GM19452 (cell line): Measurements from ENCODE around the gene COX5A.

Experiments
- ATAC-seq: cut with Tn5 transposase; IDR thresholded peaks from one replicate; pipeline ENCODE4 v1.9.1; 2021; ENCODE audit not compliant: unreplicated experiment

The COX5A gene

GRCh38 chr15:74937590-74938371, at the start of gene COX5A:
COX5A (minus strand) TSS chr15:74938073; CDS start chr15:74938014, 59 bp downstream.
- peak; percentile 84 for ATAC-seq

GRCh38 chr15:74983725-74984231, 45.9 kb upstream of the COX5A start:
- peak; percentile 76 for ATAC-seq

DNA sequence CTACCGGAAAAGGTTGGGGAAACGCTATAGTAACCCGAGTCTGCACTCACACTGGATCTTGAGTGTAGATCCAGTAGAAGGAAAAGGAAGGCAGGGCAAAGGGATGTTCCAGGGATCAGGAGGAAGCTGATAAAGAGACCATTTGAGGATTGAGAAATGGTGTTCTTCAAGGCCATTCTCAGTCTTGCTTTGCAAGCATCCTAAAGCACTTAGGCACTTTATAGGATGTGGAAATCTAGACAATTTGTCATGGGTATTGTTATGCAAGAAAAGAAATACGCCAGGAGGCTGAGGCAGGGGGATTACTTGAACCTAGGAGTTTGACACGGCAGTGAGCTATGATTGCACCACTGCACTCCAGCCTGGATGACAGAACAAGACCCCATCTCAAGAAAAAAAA, 44.3 kb upstream of the COX5A start:
- ATAC-seq: no peak

DNA sequence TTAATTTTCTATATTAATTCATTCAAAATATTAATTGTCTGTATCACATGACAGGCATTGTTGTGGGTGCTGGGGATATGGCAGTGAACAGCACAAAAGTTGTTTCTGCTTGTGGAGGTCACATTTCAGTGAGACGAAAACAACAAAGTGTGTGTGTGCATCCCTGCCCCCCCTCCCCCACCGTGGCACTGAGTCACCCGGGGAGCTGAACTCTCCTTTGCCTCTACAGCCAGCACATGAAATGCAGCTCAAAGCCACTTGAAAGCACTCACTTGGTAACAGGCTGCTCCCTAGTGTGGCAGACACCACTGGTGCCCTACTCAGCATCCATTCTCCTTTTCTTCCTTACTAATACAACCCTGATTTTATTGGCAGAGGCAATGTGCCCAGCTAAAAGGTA, 40.6 kb upstream of the COX5A start:
- no peak for ATAC-seq

DNA sequence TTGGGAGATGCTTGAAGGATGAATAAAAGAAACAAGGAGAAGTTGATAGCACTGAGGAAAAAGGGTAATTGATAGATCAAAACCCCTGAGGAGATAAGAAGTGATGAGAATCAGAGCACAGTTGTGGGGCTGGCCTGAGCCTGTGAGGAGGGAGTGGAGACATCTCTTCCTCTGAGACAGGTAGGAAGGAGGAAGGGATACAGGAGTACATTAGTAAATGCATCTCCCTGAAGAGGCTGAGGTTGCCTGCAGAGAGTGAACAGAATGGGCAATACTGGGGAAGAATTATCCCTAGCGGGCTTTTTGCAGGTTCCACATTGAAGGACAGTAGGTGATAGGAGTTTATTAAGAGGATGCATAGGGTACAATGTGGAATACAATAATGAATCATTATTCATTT, 40.2 kb upstream of the COX5A start:
- no peak for ATAC-seq

DNA sequence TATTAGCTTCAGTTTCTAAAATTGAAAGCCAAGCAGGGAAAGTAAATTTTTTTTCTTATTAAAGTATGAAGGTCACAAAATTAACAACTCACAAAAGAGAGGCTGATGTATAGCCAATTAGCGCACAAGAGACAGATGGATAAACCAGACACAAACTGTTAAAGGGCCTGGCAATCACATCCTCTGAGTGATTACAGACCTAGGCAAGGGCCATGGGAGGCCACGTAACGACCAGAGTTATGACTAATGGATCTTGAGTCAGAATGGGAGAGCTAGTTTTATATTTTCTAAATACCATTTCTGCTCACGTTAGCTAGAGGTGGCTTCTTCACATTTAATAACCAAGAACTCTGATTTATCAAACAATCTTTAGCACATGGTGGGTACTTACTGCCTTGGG, 39.7 kb upstream of the COX5A start:
- no peak for ATAC-seq

DNA sequence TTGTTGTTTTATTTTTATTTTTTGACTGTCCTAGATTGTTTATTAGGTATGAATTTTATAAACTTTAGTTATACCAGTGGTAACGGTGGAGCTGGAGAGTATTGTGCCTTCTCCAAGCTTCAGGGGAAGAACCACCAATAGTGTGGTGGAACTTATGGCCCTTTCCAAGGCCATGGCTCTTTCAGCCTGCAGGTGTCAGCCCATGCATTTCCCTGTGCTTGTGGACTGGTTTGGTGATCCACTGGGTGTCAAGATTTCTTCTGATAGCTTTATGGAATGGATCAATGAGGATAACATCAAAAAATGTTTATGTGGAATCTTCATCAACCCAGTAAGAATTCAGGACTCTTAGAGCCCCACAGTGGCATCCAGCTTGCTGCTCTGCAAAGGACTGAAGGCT, 38.3 kb upstream of the COX5A start:
- no peak for ATAC-seq

- ATAC-seq: no peak
Observed at GRCh38 chr15:74967670-74968069, 29.8 kb upstream of the COX5A start.

- no peak for ATAC-seq
Observed at GRCh38 chr15:74964794-74965193, 26.9 kb upstream of the COX5A start.

DNA sequence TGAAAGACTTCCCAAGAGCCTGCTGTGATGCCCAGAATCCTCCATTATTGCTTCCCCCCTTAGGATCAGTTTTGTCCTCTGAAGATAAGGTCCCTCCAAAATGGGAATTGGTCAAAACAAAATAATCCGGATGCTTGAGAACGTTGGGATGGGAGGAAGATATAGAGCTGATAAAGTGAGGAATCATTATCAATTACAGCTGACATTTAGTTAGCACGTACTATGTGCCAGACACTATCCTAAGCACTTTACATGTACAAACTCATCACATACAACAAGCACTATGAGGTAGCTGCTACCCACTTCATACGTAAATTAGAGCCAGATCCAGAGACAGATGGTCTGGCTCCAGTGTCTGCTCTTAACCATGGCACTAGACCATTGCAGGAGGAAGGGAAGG, 25.3 kb upstream of the COX5A start:
- ATAC-seq: no peak

- no peak for ATAC-seq
Observed at GRCh38 chr15:74962671-74963070, 24.8 kb upstream of the COX5A start.

DNA sequence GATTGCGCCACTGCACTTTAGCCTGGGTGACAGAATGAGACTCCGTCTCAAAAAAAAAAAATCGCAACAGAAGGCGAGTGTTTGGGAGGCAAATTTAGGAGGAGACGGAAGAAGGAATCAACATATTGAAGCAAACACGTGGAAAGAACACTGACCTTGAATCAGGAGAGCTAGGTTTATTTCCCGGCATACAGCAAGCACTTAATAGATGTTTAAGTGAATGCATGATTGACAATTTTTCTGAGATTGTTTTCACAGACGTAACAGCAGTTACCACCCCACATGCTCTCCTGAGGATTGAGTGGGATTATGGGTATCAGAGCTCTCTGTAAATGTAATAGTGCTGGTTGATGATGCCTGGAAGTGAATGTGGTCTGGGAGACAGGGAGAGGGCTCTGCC, 24.3 kb upstream of the COX5A start:
- no peak for ATAC-seq

DNA sequence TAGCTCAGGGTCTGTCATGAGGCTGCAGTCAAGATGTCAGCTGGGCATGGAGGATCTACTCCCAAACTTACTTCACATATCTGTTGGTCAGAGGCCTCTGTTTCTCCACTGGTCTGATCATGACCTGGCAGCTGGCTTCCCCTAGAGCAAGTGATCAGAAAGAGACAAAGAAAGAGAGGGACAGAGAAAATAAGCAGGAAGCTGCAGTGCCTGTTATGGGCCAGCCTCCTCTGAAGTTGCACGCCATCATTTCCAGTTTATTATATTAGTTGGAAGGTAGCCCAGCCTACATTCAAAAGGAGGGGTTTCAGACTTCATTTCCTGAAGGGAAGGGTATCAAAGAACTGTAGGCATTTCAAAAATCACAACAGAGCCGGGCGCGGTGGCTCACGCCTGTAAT, 23.7 kb upstream of the COX5A start:
- no peak for ATAC-seq

- no peak for ATAC-seq
Observed at GRCh38 chr15:74960995-74961588, 23.2 kb upstream of the COX5A start.

GRCh38 chr15:74960286-74960685, 22.4 kb upstream of the COX5A start:
- no peak for ATAC-seq

GRCh38 chr15:74959586-74959939, 21.7 kb upstream of the COX5A start:
- no peak for ATAC-seq

DNA sequence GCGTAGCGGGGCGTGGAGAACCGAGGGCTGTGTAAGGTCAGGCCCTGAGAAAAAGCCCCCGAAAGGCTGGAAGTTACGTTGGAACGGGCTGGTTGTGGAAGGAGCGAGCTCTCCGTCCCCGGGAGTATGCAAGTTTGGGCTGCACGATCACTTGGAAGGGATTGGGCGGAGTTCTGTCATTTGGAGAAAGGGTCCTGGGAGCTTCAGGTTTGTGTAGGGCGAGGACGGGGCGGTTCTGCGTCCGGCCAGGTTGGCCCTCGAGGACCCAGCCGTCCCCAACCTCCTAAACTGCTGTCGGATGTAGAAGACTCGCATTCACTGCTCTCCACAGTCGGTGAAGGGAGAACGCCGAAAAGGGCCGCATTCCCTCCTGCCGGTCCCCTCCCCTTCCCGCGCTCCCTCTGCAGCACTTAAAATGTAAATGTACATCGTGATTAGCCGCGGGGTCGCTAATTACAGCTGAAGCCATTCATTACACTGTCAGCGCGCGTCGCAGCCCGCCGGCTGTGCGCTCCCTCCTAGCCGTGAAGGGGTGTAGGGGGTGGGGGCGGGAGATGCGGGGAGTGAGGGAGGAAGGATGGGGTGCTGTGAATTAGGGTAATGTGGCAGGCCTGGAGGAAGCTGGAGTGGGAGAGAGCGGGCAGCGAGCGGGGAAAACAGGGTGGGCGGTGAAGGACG, 21.2 kb upstream of the COX5A start:
- ATAC-seq: no peak

- ATAC-seq: no peak
Observed at GRCh38 chr15:74958320-74958907, 20.5 kb upstream of the COX5A start.

DNA sequence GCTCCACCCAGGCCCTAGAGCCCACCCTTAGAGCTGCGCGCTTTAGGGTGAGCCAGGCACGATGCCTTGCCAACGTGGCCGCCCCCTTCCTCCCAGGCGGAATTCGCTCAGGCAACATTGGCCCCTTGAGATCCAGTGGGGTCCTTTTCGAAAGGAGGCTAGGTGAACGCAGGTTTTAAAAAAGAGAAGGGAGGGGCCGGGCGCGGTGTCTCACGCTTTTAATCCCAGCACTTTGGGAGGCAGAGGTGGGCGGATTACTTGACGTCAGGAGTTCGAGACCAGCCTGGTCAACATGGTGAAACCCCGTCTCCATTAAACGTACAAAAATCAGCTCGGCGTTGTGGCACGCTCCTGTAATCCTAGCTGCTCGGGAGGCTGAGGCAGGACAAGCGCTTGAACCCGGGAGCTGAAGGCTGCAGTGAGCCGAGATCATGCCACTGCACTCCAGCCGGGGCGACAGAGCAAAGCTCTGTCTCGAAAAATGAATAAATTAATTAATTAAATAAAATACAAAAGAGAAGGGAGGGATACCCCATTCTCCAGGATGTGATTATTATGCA, 19.7 kb upstream of the COX5A start:
- ATAC-seq: no peak

DNA sequence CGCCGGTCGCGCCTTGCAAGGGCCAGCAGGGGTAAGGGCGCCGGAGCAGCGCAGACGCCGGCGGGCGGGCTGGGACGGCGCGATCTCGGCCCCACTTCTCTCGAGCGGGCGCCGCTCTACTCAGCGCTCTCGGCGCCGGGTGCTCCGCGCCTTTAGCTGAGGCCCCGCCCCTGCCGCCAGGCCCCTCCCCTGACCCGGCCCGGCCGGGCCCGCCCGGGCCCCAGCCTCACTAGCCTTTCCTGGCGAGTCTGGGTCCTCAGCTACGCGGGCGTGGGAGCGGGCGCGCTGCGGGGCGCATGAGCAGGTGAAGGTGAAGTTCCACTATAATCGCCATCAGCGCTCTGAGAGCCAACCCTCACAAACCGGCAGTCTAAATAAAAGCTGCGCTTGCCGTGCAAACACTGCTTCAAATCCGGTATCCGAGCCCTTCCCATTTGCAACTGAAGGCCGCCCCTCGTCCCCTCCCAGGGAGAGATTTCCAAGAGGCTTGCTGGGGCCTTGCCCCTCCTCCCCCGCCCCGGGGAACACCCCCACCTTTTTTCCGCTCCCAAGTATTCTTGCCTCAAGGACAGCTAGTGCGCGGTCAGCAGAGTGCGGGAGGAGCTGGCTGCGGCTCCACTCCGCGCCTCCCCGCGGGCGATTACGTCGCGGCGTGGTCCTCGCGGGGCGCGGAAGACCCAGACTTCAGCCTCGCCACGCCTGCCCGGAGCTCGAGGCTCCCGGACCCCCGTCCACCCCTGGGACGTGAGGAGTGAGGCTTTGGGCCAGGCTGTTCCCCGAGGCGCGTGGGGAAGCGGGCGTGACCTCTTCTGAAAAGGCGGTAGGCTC, 19.0 kb upstream of the COX5A start, which contains the start of gene RPP25:
Gene RPP25, minus strand, starts transcription at position 125 of the 828 bp plus-strand sequence. CDS start 189 bp downstream, outside the sequence.
- ATAC-seq: peak; percentile 74
